ENCODE data around the gene TENT4A. TPM values are rescaled to one million over a fixed set of nuclear protein-coding genes. Genes with fewer than 3 reads are reported as not detected.

Gene TENT4A
- total RNA-seq, 1 experiment from 2014 or later = 21.6 TPM

- H3K27ac ChIP-seq = no peak overlapping the region
- no peaks in the 10 kb centered on the region for H3K27me3 ChIP-seq
- no peaks in the 10 kb centered on the region for H3K9me3 ChIP-seq (replicated peaks)
- DNase-seq = no peak
- no peaks in the 10 kb centered on the region for H3K4me1 ChIP-seq
- no peaks in the 10 kb centered on the region for H3K36me3 ChIP-seq
- H3K4me3 ChIP-seq = no peak overlapping the region
Observed at GRCh38 chr5:6718161-6718681, 5.0 kb downstream of the TENT4A start.

- Histone ChIP-seq H3K4me3 (no peak overlapping the region), H3K27me3 (no peaks in the 10 kb centered on the region), H3K9me3 (replicated peaks) (no peaks in the 10 kb centered on the region), H3K36me3 (no peaks in the 10 kb centered on the region), H3K4me1 (no peaks in the 10 kb centered on the region), H3K27ac (no peak overlapping the region)
- DNase-seq = no peak
Observed at GRCh38 chr5:6718718-6719117, 5.5 kb downstream of the TENT4A start.

DNA sequence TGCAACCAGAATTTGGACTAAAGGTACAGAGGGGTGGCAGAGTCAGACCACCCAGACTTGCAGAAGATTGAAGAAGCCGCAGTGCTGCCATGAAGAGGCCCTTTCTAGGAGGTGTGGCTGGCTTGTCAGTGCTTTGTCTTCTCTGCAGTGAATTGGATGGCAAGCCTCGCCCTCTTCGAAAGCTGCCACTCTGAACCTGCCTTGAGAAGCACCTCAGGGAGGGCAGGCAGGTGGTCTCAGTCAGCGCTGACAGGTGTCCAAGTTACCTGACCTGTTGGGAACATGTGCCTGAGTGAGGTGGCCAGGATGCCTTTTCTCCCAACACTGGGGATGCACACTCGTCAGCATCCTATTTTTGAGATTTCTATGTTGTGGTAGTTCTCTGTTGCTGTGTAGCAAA lies 6.2 kb downstream of the TENT4A start:
- Histone ChIP-seq H3K36me3 (no peaks in the 10 kb centered on the region), H3K27me3 (no peaks in the 10 kb centered on the region), H3K9me3 (replicated peaks) (no peaks in the 10 kb centered on the region), H3K27ac (no peak overlapping the region), H3K4me3 (no peak overlapping the region), H3K4me1 (no peaks in the 10 kb centered on the region)
- DNase-seq = no peak

DNA sequence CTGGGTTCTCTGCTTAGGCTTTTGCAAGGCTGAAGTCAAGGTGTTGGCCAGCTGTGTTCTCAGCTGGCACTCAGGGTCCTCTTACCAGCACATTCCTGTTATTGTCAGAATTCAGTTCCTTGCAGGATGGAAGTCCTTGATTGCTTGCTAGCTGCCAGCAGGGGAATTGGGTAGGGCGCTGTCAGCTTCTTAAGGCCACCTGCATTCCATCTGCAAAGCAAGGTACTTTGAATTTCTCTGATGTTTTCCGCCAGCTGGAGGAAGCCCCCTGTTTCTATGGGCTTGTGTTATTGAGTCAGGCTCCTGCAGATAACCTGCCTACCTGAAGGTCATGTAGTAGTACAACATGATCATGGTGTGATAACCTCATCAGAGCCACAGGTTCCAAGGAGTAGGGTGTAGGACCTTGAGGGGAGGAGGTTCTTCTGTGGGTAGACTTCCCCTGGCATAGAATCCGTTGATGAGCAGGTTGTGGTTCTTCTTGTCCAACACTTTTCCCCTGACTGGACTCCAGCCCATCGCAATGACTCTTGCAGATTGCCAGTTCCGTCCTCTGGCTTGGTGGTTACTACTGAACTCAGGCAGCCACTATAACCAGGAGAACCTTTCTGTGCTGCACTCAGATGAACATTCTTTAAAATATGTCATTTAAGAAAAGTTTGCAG lies 6.8 kb downstream of the TENT4A start:
- no peak for DNase-seq
- Histone ChIP-seq H3K36me3 (no peaks in the 10 kb centered on the region), H3K4me3 (no peak overlapping the region), H3K27me3 (no peaks in the 10 kb centered on the region), H3K27ac (no peak overlapping the region), H3K9me3 (replicated peaks) (no peaks in the 10 kb centered on the region), H3K4me1 (no peaks in the 10 kb centered on the region)

DNA sequence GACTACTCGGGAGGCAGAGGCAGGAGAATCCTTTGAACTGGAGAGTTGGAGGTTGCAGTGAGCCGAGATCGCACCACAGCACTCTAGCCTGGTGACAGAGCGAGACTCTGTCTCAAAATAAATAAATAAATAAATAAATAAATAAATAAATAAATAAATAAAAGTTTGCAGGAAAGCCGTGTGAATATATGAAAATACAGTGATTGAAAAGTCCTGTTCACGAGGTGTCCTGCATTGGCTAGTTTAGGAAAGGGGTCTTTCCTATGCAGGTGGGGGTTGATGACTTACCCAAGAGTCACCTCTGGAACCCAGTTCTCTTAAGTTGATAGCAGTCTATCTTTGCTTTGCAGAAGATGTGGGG lies 7.3 kb downstream of the TENT4A start:
- Histone ChIP-seq H3K27me3 (no peaks in the 10 kb centered on the region), H3K36me3 (no peaks in the 10 kb centered on the region), H3K4me1 (no peaks in the 10 kb centered on the region), H3K27ac (no peak overlapping the region), H3K9me3 (replicated peaks) (no peaks in the 10 kb centered on the region), H3K4me3 (no peak overlapping the region)
- DNase-seq = no peak

DNA sequence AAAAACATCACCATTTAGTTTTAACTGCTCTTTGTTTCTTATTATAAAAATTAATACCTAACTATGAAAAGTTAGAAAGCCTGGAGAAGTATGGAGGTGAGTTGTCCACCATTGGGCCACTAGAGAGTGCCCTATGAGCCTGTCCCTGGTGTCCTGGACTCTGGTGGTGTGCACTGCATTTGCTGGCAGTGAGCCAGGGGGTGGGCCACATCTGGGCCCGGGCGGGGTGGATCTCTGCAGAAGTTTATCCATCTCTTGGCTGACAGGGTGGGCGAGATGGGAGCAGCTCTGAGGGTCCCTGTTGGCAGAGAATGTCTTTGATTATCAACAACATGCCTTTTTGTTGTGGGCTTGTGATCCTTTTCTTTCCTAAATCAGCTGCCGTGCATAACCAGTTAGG lies 8.2 kb downstream of the TENT4A start:
- no peaks in the 10 kb centered on the region for H3K36me3 ChIP-seq
- H3K9me3 ChIP-seq (replicated peaks) = no peaks in the 10 kb centered on the region
- no peak overlapping the region for H3K4me3 ChIP-seq
- no peak overlapping the region for H3K27ac ChIP-seq
- H3K27me3 ChIP-seq = no peaks in the 10 kb centered on the region
- no peak for DNase-seq
- H3K4me1 ChIP-seq = no peaks in the 10 kb centered on the region

- H3K27me3 ChIP-seq = no peaks in the 10 kb centered on the region
- H3K4me1 ChIP-seq = no peaks in the 10 kb centered on the region
- H3K9me3 ChIP-seq (replicated peaks) = no peaks in the 10 kb centered on the region
- no peak overlapping the region for H3K4me3 ChIP-seq
- no peak for DNase-seq
- H3K27ac ChIP-seq = no peak overlapping the region
- no peaks in the 10 kb centered on the region for H3K36me3 ChIP-seq
Observed at GRCh38 chr5:6722015-6722414, 8.8 kb downstream of the TENT4A start.

DNA sequence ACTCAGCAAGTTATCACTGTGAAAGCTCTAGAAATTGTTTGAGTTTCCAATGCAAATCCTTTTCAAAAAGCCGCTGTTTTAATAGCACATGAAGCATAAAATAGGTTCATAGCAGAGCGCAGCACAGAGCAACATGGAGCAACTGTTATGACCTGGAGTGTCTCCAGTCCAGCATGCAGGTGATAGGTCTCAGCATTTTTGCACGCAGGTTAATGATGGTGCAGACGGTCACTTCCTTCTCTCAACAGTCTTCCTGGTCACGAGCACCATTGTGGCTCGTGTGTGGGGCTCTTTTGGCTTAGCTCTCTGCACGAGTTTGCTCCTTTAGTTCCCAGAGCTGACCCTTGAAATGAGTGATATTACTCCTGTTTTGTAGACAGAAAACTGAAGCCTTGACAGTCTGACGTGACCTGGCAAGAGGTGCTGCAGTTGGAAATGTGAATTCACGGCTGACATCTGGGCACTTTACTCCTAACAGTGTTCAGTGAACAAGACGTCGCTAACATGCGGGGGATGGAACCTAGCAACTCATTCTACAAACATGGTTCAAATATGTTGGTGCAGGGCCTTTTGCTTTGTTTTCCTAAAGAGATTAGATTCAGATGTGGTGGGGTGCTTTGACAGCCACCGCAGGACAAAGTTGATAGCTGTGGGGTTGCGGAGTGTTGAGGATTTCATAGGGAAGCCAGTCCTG lies 10.0 kb downstream of the TENT4A start:
- H3K36me3 ChIP-seq = no peaks in the 10 kb centered on the region
- no peak for DNase-seq
- H3K4me3 ChIP-seq = no peak overlapping the region
- H3K4me1 ChIP-seq = no peaks in the 10 kb centered on the region
- no peak overlapping the region for H3K27ac ChIP-seq
- no peaks in the 10 kb centered on the region for H3K9me3 ChIP-seq (replicated peaks)
- H3K27me3 ChIP-seq = no peaks in the 10 kb centered on the region

- no peaks in the 10 kb centered on the region for H3K4me1 ChIP-seq
- H3K36me3 ChIP-seq = no peaks in the 10 kb centered on the region
- no peak overlapping the region for H3K27ac ChIP-seq
- H3K27me3 ChIP-seq = no peaks in the 10 kb centered on the region
- H3K9me3 ChIP-seq (replicated peaks) = no peaks in the 10 kb centered on the region
- DNase-seq = no peak
- no peak overlapping the region for H3K4me3 ChIP-seq
Observed at GRCh38 chr5:6723816-6724300, 10.6 kb downstream of the TENT4A start.

- no peaks in the 10 kb centered on the region for H3K27me3 ChIP-seq
- no peak overlapping the region for H3K27ac ChIP-seq
- peaks cover 4% of the 10 kb centered on the region; the same call in 1 of the 2 replicates for H3K4me1 ChIP-seq
- H3K36me3 ChIP-seq = no peaks in the 10 kb centered on the region
- H3K4me3 ChIP-seq = no peak overlapping the region
- H3K9me3 ChIP-seq (replicated peaks) = no peaks in the 10 kb centered on the region
- peak in 1 of 2 experiments; percentile 20 for DNase-seq
Observed at GRCh38 chr5:6724321-6724929, 11.2 kb downstream of the TENT4A start.

DNA sequence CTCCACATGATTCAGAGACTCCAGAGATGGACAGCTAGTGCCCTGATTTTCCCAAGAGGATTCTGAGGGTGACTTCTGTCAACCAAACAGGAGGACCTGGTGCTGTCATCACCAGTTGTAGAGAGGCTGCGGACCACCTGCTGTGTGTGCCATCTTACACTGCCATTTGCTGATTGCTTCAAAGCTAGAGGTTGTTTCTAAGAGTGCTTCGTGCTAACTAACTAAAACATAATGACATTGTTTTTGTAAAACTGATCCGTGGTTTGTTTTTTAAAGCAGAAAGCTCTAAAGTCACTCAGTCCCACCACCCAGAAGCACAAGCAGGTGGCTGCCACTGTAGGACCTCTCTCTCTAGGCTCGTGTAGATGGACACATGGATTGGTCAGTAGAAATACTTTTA lies 12.2 kb downstream of the TENT4A start:
- Histone ChIP-seq H3K4me3 (no peak overlapping the region), H3K27me3 (no peaks in the 10 kb centered on the region), H3K9me3 (replicated peaks) (no peaks in the 10 kb centered on the region), H3K36me3 (no peaks in the 10 kb centered on the region), H3K4me1 (peaks cover 4% of the 10 kb centered on the region; the same call in 1 of the 2 replicates), H3K27ac (no peak overlapping the region)
- no peak for DNase-seq

- H3K9me3 ChIP-seq (replicated peaks) = no peaks in the 10 kb centered on the region
- no peak overlapping the region for H3K27ac ChIP-seq
- no peak overlapping the region for H3K4me3 ChIP-seq
- no peak for DNase-seq
- H3K4me1 ChIP-seq = peaks cover 4% of the 10 kb centered on the region; the same call in 1 of the 2 replicates
- no peaks in the 10 kb centered on the region for H3K27me3 ChIP-seq
- H3K36me3 ChIP-seq = no peaks in the 10 kb centered on the region
Observed at GRCh38 chr5:6726006-6726405, 12.8 kb downstream of the TENT4A start.

- H3K4me3 ChIP-seq = no peak overlapping the region
- DNase-seq = no peak
- H3K9me3 ChIP-seq (replicated peaks) = no peaks in the 10 kb centered on the region
- peaks cover 4% of the 10 kb centered on the region; the same call in 1 of the 2 replicates for H3K4me1 ChIP-seq
- H3K27ac ChIP-seq = no peak overlapping the region
- no peaks in the 10 kb centered on the region for H3K27me3 ChIP-seq
- H3K36me3 ChIP-seq = no peaks in the 10 kb centered on the region
Observed at GRCh38 chr5:6727231-6727630, 14.0 kb downstream of the TENT4A start.

GRCh38 chr5:6728011-6728794 lies 15.0 kb downstream of the TENT4A start:
- H3K4me1 ChIP-seq = peaks cover 4% of the 10 kb centered on the region; the same call in 1 of the 2 replicates
- no peak for DNase-seq
- no peaks in the 10 kb centered on the region for H3K36me3 ChIP-seq
- H3K4me3 ChIP-seq = no peak overlapping the region
- H3K27ac ChIP-seq = no peak overlapping the region
- no peaks in the 10 kb centered on the region for H3K27me3 ChIP-seq
- H3K9me3 ChIP-seq (replicated peaks) = no peaks in the 10 kb centered on the region
